GM21723 (cell line): ENCODE measurements around the gene AMER1.
"Not testable (repeated sequence)": the region's sequence is repeated elsewhere in the genome, so short reads cannot be mapped to it uniquely, and the experiment has no call there.

Source experiments
- ATAC-seq: cut with Tn5 transposase; IDR thresholded peaks from one replicate; pipeline ENCODE4 v1.9.1; 2021; ENCODE audit warnings: mild to moderate bottlenecking, moderate library complexity; ENCODE audit not compliant: unreplicated experiment

Gene AMER1

DNA sequence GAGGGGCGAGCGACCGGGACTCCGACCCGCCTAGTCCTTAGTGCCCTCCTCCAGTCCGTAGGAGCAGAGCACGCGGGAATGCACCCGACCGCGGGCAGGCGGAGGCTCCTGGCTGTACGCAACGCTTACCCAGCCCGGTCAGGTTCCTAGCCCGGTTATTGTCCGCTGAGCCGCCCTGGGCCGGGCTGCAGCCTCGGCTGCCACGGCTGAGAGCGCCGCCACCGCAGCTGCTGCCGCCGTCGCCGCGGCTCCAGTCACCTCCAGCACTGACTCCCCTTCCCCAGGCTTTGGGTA lies at the start of gene AMER1:
AMER1 (minus strand) TSS at position 268 of the 294 bp plus-strand sequence. CDS start 12,422 bp downstream, outside the sequence.
- ATAC-seq: peak; percentile 48

DNA sequence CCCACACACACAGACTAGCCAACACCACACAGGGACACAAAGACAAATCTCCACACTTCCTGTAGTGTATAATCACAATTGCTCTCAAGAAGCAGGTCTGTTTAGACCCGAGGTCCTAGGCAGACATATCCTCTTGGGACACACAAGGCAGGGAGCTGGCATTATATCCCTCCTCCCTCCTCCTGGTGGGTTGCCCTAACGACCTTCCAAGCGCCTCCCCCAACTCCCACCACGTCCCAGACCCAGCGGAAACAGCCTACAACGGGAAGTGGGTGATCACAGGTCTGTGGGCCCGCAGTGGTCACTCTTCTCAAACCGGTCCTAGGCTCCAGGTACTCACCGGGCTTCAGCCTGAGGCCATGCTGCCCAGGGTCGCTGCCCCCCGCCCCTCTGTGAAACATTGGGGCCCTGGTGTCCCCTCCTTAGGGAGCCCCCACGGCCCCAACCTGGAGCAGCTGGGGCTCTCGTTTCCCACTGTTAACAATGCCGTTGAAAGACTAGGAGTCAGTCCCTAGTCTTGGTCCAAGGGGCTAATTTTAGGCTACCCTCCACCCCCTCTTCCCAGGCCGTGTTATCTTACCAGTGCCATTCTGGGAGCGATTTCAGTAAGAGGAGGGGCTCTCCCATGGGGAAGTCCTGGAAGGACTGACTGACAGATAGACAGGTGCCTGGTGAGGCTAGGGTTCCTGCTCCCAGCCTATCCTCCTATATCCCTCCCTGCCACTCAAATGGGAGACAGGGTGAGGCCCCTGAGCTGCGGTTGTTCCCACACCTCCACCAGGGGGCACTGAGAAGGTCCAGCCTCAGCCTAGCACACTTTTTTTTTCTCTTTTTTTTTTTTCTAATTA lies 24.8 kb upstream of the AMER1 start, which contains the start of gene ASB12:
ASB12 (minus strand) TSS at position 485 of the 848 bp plus-strand sequence. CDS start 4,957 bp downstream, outside the sequence.
- ATAC-seq: no peak

DNA sequence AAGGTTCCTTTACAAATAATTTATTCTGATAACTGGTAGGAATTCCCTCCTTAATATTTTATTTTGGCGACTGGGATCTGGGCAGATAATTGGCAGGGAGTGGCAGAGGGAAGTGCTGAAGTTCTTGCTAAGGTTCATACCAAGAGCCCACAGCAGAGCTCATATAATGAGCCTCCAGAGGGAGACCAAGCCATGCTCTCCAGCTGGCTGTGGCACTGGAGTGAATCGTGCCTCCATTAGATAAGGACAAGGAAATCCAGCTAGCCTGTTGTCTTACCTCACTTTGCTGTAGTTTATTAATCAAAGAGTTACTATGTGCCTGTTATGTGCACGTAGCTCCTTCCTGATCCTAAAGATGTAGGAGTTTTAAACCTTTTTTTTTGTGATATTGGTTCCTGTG lies 23.6 kb upstream of the AMER1 start:
- ATAC-seq: no peak

DNA sequence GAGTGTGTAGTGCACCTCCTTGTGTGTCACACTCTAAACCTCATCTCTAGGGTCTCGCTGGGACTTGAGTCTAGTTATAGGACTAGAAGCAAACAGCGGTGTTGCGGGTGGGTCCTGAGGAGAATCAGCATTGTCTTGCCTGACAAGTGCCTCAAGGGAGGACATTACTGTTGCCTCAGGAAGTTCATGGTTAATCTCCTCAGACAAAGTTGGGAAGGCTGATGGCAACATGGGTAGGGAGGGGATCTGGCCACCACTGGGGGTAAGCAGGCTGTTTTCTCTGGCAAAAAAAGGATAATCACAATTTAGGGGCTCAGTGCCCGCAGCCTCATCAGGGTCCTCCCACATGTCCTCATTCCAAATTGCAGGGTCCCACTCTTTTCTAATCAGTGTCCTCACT lies 12.5 kb upstream of the AMER1 start:
- ATAC-seq: no peak

DNA sequence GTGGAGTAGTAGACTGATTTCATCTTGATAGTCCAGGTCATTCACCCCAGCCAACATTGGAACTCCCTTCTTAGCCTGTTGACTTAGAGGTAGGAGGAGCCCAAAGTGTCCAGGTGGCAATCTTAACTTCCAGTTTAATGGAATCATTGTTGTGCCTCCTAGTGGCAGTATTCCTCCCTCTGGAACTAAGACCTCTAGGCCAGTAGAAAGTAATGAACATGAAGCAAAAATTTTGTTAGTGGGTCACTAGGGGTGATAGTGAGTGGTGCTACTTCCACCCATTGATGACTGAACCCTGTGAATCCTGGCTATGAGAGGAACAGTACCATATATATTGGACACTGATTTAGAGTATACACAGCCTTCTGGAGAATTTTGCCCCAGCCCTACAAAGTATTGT lies 8.5 kb upstream of the AMER1 start:
- ATAC-seq: not testable (repeated sequence)

DNA sequence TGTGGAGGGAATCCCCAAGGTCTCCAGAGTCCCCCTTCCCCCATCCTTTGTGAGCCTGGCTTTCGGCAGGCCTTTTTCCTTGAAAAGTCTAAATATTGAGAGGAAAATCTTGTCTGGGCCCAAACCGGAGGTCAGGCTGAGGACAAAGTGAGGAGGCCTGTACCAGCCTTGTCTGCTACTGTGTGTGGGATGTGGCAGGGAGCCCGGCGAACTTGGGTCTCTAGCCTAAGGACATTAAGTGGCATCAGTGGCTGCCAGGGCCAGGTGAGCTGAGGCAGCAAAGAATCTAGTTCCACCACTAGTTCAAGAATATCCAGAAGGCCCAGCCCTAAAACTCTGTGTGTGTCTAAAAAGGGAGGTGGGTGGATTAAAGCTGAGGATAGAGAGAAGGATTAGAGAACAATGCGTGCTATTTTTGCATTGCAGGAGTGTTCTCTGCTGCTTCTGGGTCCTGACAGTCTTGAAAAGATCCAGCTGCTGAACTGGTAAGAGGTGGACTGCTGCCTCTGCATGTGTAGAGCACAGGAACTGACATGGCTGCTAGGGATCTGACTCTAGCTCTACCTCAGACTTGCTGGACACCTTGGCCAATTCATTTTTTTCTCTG lies 1.2 kb upstream of the AMER1 start:
- no peak for ATAC-seq

DNA sequence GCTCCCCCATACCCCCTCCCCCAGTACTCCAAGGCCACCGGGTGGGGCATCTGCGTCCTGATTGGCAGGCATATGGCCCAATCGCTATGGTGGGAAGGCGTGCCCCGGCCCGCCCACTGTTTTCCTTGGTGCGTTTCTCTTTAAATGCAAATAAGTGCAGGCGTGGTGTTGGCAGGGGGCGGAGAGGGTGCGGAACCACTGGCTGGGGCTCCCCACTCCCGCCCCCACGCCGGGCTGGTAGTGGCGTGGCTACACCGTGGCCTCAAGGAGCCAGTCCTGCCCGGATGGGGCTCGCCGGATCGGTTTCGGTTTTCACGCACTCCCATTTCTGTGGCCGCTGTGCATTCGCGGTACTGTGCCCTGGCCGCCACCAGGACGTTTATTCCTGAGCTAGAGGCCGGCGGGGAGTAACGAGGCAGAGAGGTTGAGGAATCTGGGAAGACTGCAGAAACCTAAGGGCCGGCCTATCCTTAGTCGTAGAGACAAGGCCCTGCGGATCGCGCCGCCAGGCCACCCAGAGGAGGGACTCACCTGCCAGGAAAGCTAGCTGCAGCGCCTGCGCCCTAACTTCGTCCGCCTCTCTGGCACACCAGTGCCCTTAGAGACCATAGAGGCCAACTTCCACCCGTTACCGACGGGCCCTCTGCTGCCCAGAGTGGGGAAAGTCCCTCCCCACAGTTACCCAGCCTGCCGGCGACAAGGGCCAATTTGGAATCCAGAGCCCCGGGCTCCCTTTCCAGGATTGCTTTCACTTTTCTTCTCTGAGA lies 410 bp upstream of the AMER1 start:
- peak; percentile 87 for ATAC-seq

DNA sequence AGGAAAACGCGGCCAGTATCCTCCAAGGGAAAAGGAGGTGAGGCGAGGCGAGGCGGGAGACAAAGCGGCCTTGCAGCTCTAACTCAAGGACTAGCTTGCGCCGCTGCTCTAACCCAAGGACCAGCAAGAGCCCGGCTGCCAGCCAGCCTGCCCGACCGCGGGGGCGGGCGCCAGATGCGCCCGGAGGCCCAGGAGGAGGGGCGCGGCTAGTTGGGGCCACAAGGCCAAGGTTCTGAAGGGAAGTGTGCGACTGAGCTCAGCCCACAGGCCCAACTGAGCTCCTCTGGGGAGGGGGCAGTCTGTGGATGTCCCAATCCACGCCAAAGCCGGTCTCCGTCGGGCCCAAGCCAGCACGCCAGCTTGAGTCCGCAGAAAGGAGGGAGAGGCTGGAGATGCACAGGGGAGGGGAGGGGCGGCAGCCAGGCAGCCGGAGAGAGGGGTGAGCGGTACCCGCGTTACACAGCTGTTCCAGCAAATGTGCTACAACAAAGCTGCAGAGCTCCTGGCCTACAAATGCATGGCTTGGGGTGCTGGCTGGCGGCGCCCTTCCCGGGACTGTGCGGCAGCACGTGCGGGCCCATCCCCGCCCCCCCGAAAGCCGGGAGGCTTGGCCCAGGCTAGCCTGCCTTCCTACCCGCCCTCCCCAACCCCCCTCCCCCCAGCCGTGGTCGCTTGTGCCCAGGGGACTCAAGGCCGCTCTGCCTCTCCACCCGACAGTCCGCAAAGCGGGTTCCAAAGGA lies 637 bp downstream of the AMER1 start:
- peak; percentile 14 for ATAC-seq

DNA sequence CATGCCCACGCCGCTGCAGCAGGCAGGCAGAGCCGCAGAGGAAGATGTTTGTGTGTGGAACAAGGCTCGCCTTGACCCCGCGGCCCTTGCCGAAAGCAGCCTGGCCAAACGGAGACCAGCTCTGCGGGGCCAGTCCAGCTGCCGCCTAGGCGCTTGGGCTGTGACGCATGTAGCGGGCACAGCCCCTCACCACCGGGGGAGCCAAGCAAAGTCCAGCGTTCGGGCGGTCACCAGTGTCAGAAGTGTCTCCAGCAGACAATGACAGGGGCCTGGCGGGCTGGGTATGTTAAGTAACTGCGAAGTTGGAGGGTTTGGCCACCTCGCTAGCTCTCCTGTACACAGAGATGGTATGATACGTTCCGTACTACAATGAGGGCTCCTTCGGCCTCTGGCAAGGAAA lies 1.3 kb downstream of the AMER1 start:
- ATAC-seq: no peak

DNA sequence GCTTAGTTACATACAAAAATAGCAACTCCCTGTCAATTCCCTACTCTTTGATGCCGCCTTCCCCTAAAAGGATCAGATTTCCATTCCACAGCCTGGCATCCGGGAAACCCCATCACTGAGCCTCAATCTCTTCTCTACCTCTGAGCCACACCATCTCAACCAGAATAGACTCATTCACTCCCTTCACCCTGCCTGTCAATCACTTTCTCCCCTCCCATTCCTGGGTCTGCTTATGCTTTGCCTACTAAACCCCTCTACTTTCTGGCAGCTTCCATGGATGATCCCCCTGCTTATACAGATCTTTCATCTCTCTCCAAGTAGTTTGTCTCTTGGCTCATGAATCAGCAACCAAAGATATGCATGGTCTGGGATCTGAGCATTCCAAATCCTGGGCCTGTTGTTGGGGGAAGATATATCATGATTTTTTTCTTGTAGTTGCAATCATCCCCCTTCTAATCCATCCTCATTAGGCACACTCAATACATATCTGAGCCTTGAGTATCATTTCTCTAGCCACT lies 2.6 kb downstream of the AMER1 start:
- no peak for ATAC-seq

DNA sequence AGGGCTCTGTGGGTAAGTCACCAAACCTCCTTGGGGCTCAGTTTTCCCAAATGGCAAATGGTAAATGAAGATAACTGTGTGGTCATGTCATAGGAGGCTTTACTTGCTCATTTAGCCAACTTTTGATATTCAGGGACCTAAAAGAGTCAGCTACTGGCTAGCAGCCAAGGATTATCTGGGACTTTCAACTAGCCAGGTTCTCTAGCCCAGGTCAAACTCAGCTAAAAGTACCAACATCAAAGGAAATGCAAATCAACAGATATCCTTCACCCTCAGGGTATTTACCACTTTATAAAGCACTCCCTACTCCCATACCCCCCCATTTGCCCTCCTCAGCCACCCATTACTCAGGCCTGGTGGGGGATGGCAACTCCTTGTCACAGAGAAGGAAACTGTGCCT lies 7.5 kb downstream of the AMER1 start:
- ATAC-seq: no peak

DNA sequence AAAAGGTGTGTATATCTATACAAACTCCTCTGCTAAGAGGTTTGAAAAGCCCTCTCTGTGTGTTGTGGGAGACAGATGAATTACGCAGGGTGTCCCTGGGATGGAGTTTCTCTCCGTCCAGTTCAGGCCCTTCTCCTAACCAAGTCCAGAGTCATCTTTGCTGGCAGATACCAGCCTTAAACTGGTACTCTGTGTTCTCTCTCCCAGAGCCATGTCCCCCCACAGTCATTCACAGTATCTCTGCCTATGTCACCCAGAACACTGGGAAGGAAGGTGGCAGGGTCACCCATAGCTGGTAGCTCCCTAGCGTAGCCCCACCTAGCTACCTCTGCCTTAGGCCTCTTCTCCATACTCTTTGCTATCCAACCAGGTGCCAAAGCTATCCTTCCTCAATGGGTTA lies 8.9 kb downstream of the AMER1 start:
- ATAC-seq: no peak

DNA sequence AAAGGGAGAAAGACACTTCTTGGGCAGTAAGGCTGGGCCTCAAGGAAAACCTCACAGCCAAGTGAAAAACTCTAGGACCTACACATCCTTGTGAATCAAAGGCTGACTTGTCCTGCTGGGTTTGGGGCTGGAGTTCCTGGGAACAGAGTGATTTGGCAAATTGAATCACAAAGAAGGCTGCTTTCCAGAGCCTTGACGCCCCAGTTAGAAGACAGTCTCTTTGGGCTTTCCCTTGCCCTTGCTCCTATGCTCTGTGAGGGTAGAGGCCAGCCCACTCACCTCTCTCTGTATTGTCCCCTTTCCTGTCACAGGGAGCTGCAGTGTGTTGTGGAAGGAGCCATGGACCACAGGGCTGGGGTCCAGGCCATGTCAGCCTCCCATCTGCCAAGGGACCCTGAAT lies 9.6 kb downstream of the AMER1 start:
- no peak for ATAC-seq

DNA sequence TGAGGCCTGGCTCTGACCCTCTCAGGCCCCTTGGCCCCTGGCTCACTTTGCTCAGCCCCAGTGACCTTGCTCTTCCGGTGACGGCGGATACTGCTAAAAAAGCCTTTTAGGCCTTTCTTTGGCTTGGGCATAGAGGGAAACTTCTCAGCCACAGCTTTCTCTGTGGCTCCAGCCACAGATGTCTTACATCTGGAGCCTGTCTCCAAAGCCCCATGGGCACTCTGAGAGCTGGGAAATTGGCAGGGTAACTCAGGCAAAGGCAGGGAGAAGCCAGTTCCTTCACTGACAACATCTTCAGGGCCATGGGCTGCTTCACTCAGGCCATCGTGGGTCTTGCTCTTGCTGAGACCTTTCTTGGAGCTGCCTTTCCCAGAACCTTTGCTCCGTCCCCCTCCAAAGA lies 12.8 kb downstream of the AMER1 start:
- ATAC-seq: no peak

DNA sequence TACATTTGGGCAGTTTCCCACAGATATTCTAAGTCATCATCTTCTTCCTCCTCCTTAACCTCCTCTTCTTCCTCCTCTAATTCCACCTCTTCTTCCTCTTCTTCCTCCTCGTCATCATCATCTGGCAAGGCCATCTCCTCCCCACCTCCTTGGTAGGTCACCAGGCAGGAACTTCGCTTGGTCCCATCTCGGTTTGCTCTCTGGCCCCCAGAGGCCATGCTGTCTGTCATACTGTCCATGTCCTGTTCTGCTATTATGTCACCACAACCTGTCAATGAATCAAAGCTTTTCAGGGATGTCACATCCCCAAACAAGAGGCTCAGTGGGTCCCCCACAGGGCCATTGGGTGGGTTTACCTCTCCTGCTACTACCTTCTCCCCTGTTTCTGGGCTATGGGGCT lies 13.5 kb downstream of the AMER1 start:
- no peak for ATAC-seq

DNA sequence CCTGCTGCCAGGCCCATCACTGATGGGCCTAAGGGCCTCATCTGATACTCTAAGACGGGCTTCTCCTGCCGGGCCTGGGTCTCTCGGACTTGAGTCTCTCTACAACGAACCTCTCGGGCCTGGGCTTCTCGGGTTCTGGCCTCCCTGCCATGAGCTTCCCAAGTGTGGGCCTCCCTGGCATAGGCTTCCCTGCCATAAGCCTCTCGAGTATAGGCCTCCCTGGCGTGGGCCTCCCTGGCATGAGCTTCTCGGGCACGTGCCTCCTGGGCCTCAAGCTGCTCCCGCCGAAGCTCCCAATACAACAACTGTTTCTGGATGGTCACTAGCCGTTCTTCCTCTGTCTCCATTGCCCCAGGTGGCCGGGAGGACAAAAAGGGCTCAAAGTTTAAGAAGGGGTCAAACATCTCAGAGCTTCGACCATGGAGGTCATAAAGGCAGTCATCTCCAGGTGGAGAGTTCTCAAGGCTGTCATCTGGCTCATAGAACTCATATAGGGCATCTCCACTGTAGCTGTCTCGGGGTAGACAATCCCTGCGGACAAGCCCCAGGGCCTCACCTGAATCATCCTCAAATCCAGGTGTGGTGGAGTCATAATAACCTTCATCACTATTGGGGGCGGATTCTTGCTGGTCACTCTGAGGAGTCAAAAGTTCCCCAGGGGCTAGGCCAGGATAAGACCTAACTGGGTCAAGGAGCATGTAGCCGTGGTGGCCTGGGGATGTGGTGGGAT lies 14.1 kb downstream of the AMER1 start:
- no peak for ATAC-seq

DNA sequence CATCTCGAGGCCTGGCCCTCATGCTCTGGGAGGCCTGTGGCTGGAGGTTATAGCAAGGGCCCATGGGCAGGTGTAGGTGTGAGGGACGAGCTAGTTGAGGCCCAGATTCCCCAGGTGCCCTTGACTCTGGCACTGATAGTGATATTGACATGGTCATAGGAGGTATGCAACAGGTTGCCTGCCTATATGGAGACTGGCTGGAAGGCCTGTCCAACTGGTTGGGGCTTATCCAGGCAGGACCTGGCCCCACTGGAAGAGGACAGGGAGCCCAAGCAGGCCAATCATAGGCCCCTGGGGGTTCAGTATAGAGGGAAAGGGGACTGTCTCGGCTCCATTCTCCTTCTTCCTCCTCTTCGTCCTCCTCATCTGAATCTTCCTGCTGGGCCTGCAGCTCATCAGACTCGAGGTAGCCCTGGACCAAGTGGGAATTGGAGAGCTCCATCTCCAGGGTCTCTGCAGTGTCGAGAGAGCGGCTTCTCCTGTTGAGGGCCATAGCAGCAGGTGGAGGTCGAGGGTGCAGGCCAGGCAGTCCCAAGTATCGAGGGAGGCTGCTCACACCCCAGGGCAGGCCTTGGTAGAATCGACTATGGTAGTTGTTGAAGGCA lies 15.3 kb downstream of the AMER1 start:
- ATAC-seq: no peak

DNA sequence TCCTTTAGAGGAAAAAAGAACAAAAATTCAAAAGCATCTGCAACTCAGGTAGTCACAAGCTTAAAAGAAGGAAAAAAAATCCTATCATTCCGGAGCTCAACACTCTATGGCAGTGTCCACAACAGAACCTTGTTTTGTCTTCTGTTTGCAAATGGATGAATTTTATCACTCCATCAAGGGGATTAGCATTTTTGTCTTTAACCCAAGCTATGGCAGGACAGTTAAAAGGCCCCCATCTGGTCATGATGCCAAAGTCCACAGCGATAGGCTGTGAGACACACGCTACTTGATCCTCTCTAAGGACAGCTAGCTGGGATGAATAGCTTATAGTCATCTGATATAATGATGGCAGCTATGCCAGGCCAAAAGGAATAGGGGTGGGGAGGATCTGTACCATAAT lies 16.6 kb downstream of the AMER1 start:
- no peak for ATAC-seq

DNA sequence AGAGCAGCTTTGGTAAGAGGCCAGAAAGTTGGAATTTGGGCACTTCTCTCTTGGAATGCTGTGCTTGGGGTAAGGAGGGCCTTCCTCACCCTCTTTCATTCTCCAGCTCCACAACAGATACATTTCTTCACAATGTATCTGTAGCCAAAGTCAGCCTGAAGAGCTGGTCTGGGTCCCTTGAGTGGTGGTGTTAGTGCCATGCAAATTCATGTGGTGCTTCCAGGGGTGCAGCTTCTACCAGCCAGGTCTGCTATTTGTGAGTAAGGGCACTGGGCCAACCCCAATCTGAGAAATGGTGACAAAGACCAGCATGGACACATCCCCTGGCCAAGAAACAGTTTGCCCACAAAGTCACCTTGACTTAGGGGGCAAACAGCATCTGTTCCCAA lies 17.8 kb downstream of the AMER1 start:
- ATAC-seq: no peak
